GM12878 (cell line): Measurements from ENCODE around the gene CPVL.

Experiments used
- CHD1 ChIP-seq: IDR thresholded peaks from 2 replicates; pipeline ENCODE4 v1.6.1; 2012; ENCODE audit warnings: low read depth, low read length, improper control_type of control experiment
- KDM1A ChIP-seq: fragments of 200-600 bp; sonication (generic); IDR thresholded peaks from 2 replicates; pipeline ENCODE4 v1.6.1; 2016; ENCODE audit warnings: borderline replicate concordance
- POLR2A ChIP-seq: IDR thresholded peaks from 2 replicates; pipeline ENCODE4 v1.6.1; 2011; ENCODE audit warnings: low read depth, mild to moderate bottlenecking, low read length
- RAD21 ChIP-seq: IDR thresholded peaks from 2 replicates; pipeline ENCODE4 v1.6.1; 2011; ENCODE audit warnings: mild to moderate bottlenecking, low read depth, low read length, moderate library complexity; ENCODE audit not compliant: insufficient read depth
- TCF12 ChIP-seq: IDR thresholded peaks from 2 replicates; pipeline ENCODE4 v1.6.1; 2011; ENCODE audit warnings: low read depth, mild to moderate bottlenecking, low read length
- TF ChIP-seq, protein P1 (sequence below), 3 experiments: IDR thresholded peaks in 2 of 3; conservative IDR thresholded peaks in 1 of 3; 2 replicates each; pipeline ENCODE4 v1.5.1; 2011; ENCODE audit warnings: low read depth in 3 of 3, low read length in 3 of 3, mild to moderate bottlenecking in 3 of 3, control low read depth in 2 of 3, moderate library complexity in 2 of 3, inconsistent platforms in 1 of 3, mixed read lengths in 1 of 3; ENCODE audit not compliant: control insufficient read depth in 2 of 3, insufficient read depth in 1 of 3; ENCODE audit errors: extremely low read depth in 1 of 3

DNA sequence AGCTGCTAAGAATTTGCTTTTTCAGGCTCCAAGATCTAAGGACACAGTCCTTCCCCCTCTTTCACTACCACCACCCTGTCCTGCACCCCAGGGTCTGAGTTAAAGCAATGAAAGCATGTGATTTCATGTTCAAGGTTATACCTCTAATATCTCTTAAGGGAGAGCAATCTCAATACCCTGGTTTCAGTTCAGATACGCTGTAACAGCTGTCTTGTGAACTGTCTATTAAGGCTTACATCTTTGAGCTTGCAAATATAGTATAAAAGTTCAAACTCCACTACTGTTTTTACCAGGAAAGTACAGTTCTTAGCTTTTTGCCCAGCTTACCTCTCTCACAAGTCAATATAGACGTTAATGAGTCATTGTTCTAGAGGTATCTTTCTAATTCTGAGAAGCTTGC lies 2.6 kb downstream of the CPVL start:
- TF ChIP-seq RAD21 (no peak), TCF12 (no peak), CHD1 (no peak), POLR2A (no peak), KDM1A (no peak)
- TF ChIP-seq, protein P1, sequence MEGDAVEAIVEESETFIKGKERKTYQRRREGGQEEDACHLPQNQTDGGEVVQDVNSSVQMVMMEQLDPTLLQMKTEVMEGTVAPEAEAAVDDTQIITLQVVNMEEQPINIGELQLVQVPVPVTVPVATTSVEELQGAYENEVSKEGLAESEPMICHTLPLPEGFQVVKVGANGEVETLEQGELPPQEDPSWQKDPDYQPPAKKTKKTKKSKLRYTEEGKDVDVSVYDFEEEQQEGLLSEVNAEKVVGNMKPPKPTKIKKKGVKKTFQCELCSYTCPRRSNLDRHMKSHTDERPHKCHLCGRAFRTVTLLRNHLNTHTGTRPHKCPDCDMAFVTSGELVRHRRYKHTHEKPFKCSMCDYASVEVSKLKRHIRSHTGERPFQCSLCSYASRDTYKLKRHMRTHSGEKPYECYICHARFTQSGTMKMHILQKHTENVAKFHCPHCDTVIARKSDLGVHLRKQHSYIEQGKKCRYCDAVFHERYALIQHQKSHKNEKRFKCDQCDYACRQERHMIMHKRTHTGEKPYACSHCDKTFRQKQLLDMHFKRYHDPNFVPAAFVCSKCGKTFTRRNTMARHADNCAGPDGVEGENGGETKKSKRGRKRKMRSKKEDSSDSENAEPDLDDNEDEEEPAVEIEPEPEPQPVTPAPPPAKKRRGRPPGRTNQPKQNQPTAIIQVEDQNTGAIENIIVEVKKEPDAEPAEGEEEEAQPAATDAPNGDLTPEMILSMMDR (IDR thresholded peaks at IDR 0.05 in 2 of 3, conservative IDR thresholded peaks at IDR 0.05 in 1 of 3; ENCODE audit: control insufficient read depth in 2 of 3, extremely low read depth in 1 of 3, insufficient read depth in 1 of 3, low read depth in 3 of 3, low read length in 3 of 3) = no peak
